SU-DHL-6 (cell line): Measurements from ENCODE around the gene CADPS.

Experiments used
- H2AFZ ChIP-seq: fragments of 200-600 bp; sonication (generic); 2 replicates; pipeline ENCODE4 v1.6.1; 2014; ENCODE audit warnings: low read depth, mild to moderate bottlenecking, moderate library complexity, mixed read lengths, antibody characterized with exemption, low read length; ENCODE audit not compliant: severe bottlenecking
- H3F3A ChIP-seq: fragments of 200-600 bp; shearing (Covaris generic); 2 replicates; pipeline ENCODE4 v1.6.0; 2016; ENCODE audit warnings: antibody characterized with exemption, mild to moderate bottlenecking; ENCODE audit not compliant: insufficient read depth
- H3K27ac ChIP-seq: fragments of 200-600 bp; sonication (generic); 2 replicates; pipeline ENCODE4 v1.5.1; 2016; ENCODE audit warnings: low read depth, mild to moderate bottlenecking, low read length, moderate library complexity, mixed read lengths
- H3K27me3 ChIP-seq: fragments of 200-600 bp; sonication (generic), shearing (Covaris generic); 2 replicates; pipeline ENCODE4 v1.6.0; 2014; ENCODE audit warnings: mild to moderate bottlenecking, low read length
- H3K36me3 ChIP-seq: fragments of 200-600 bp; sonication (generic); 2 replicates; pipeline ENCODE4 v1.6.1; 2014; ENCODE audit warnings: mild to moderate bottlenecking, low read length, mixed read lengths
- H3K4me2 ChIP-seq: fragments of 300-600, 200-600 bp; shearing (Covaris generic), sonication (generic); 2 replicates; pipeline ENCODE4 v1.6.0; 2014; ENCODE audit warnings: low read length, low read depth, mild to moderate bottlenecking; ENCODE audit not compliant: poor library complexity, severe bottlenecking
- H3K4me3 ChIP-seq: fragments of 200-600 bp; sonication (generic); 2 replicates; pipeline ENCODE4 v1.5.1; 2014; ENCODE audit warnings: antibody characterized with exemption, low read length, mild to moderate bottlenecking, mixed read lengths; ENCODE audit not compliant: insufficient read depth, poor library complexity, severe bottlenecking
- H3K79me2 ChIP-seq: fragments of 200-600 bp; sonication (generic); 2 replicates; pipeline ENCODE4 v1.6.1; 2014; ENCODE audit warnings: mild to moderate bottlenecking, low read length, moderate library complexity; ENCODE audit not compliant: insufficient read depth
- H3K9ac ChIP-seq: fragments of 200-600 bp; sonication (generic); 2 replicates; pipeline ENCODE4 v1.7.0; 2014; ENCODE audit warnings: mild to moderate bottlenecking, low read length
- H3K9me2 ChIP-seq: fragments of 200-600 bp; sonication (generic); replicated peaks from 2 replicates; pipeline ENCODE4 v1.6.1; 2014; ENCODE audit warnings: low read length; ENCODE audit not compliant: insufficient read depth
- H3K9me3 ChIP-seq: fragments of 200-600 bp; sonication (generic); 2 replicates; pipeline ENCODE4 v1.6.1; 2014; ENCODE audit warnings: low read length, mixed read lengths; ENCODE audit not compliant: insufficient read depth
- H4K20me1 ChIP-seq: fragments of 200-600 bp; sonication (generic); 2 replicates; pipeline ENCODE4 v1.6.1; 2014; ENCODE audit warnings: low read depth, mild to moderate bottlenecking, antibody characterized with exemption, low read length, moderate library complexity, mixed read lengths
- EZH2phosphoT487 ChIP-seq: fragments of 200-600 bp; sonication (generic), shearing (Covaris generic); conservative IDR thresholded peaks from 2 replicates; pipeline ENCODE4 v1.6.1; 2018; ENCODE audit warnings: mild to moderate bottlenecking, antibody characterized with exemption, low read length, moderate library complexity, mixed read lengths
- TF ChIP-seq, protein P1 (sequence below): fragments of 200-600 bp; sonication (generic); IDR thresholded peaks from one replicate; pipeline ENCODE4 v1.5.1; 2017; ENCODE audit warnings: antibody characterized with exemption, mild to moderate bottlenecking, low read length, moderate library complexity; ENCODE audit not compliant: insufficient read depth, poor library complexity, severe bottlenecking

CADPS gene

DNA sequence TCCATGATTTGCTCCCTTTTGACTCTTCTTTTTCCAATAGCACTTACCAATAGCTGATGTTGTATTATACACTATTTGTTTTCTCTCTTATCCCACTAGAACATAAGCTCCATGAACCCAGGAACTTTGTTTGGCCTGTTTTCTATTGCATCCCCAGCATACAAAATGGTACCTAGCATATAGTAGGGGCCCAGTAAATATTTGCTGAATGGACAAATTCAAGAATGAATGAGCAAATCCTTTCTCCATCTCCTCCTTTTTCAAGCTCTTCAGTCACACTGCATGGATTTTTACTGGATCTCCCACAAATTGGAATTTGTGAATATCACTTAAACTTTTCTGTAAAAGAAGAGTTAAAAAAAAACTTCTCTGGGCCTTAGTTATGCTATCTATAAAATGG, 435.2 kb downstream of the CADPS start:
- Histone ChIP-seq H3F3A (no peaks in the 10 kb centered on the region), H3K79me2 (no peaks in the 10 kb centered on the region), H3K27ac (no peak overlapping the region), H4K20me1 (no peaks in the 10 kb centered on the region), H2AFZ (no peak overlapping the region), H3K27me3 (no peaks in the 10 kb centered on the region), H3K4me2 (no peak overlapping the region), H3K9me2 (no peaks in the 10 kb centered on the region), H3K36me3 (no peaks in the 10 kb centered on the region), H3K9me3 (no peaks in the 10 kb centered on the region), H3K4me3 (no peak overlapping the region), H3K9ac (no peak overlapping the region)
- no peak for TF ChIP-seq EZH2phosphoT487
- TF ChIP-seq, protein P1, sequence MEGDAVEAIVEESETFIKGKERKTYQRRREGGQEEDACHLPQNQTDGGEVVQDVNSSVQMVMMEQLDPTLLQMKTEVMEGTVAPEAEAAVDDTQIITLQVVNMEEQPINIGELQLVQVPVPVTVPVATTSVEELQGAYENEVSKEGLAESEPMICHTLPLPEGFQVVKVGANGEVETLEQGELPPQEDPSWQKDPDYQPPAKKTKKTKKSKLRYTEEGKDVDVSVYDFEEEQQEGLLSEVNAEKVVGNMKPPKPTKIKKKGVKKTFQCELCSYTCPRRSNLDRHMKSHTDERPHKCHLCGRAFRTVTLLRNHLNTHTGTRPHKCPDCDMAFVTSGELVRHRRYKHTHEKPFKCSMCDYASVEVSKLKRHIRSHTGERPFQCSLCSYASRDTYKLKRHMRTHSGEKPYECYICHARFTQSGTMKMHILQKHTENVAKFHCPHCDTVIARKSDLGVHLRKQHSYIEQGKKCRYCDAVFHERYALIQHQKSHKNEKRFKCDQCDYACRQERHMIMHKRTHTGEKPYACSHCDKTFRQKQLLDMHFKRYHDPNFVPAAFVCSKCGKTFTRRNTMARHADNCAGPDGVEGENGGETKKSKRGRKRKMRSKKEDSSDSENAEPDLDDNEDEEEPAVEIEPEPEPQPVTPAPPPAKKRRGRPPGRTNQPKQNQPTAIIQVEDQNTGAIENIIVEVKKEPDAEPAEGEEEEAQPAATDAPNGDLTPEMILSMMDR, result no peak

DNA sequence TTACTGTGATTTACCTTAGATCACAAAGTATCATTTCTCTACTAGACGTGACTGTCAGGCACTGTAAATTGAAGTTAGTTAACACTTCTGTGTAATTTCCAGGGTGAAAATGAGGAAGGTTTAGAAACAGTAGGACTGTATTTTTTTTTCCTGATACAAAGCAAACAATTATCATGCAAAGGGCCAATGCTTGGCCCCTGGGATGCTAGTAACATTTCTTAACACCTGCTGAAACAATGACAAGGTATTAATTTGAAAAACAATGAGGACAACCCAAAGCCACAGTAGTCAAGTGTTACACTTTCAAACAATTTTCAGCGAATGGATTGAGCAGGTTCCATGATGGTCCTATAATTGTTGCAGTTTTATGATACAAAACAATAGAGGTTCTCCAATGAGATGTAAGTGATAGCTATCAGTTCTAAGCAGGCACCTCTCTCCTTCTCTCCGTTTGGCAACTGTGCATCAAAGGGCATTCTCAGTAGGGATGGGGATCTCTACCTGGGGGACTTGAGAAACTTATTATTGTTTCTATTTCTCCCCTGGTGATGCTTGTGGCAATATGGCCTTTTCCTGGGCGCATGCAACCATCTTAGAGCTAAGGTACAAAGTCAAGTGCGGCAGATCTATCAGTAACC, 435.9 kb downstream of the CADPS start:
- Histone ChIP-seq H3F3A (no peaks in the 10 kb centered on the region), H2AFZ (no peak overlapping the region), H3K27me3 (no peaks in the 10 kb centered on the region), H4K20me1 (no peaks in the 10 kb centered on the region), H3K4me3 (no peak overlapping the region), H3K9me2 (no peaks in the 10 kb centered on the region), H3K36me3 (no peaks in the 10 kb centered on the region), H3K4me2 (no peak overlapping the region), H3K27ac (no peak overlapping the region), H3K9ac (no peak overlapping the region), H3K9me3 (no peaks in the 10 kb centered on the region), H3K79me2 (no peaks in the 10 kb centered on the region)
- no peak for TF ChIP-seq EZH2phosphoT487
- TF ChIP-seq, protein P1, result no peak

DNA sequence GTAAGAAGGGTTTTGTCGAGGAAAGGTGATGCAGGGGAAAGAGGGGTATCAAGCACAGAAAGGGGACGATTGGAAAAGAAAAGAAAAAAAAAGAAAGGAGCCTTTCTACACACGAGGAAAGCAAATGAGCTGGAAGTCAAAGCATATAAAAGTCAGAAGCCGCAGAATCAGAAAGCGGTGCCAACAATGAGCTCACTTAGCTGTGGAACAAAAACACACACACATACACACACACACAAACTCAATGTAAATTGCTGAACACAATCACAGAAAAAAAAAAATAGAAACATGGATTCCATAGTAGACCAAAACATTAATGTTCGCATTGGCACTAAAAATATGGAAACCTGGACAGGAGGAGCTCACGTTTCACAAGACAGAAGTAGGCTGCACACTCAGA, 438.4 kb downstream of the CADPS start:
- H3K79me2 ChIP-seq, result no peaks in the 10 kb centered on the region
- no peak overlapping the region for H3K4me3 ChIP-seq
- H3F3A ChIP-seq, result no peaks in the 10 kb centered on the region
- H3K9me3 ChIP-seq, result no peaks in the 10 kb centered on the region
- H3K27me3 ChIP-seq, result no peaks in the 10 kb centered on the region
- H3K27ac ChIP-seq, result no peak overlapping the region
- H3K4me2 ChIP-seq, result no peak overlapping the region
- H2AFZ ChIP-seq, result no peak overlapping the region
- no peaks in the 10 kb centered on the region for H3K9me2 ChIP-seq
- H3K9ac ChIP-seq, result no peak overlapping the region
- H3K36me3 ChIP-seq, result no peaks in the 10 kb centered on the region
- no peaks in the 10 kb centered on the region for H4K20me1 ChIP-seq
- no peak for TF ChIP-seq EZH2phosphoT487

DNA sequence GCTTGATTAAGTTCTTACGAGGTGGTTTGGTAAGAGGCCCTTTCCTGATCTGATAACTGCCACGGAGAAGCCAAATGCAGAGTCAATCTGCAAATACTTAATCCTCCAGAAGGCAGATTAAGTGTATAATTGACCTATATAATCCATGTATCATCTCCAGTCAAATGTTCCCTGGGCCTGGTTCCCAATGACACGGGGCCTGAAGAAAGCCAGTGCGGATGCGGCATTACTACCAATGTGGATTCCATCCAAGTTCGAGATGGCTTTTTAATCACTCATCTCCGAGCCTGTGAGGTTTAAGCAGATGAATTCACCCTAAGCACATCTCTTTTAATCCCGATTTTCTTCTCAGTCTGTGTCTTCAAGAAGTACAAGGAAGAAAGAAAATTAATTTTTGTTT, 441.8 kb downstream of the CADPS start:
- Histone ChIP-seq H3K9me2 (no peaks in the 10 kb centered on the region), H3K4me2 (no peak overlapping the region), H3K27me3 (no peaks in the 10 kb centered on the region), H3F3A (no peaks in the 10 kb centered on the region), H3K27ac (no peak overlapping the region), H2AFZ (no peak overlapping the region), H4K20me1 (no peaks in the 10 kb centered on the region), H3K9me3 (no peaks in the 10 kb centered on the region), H3K79me2 (no peaks in the 10 kb centered on the region), H3K36me3 (no peaks in the 10 kb centered on the region), H3K4me3 (no peak overlapping the region), H3K9ac (no peak overlapping the region)
- no peak for TF ChIP-seq EZH2phosphoT487
- TF ChIP-seq, protein P1, result no peak
